HepG2 (cell line): Measurements from ENCODE around the gene MAST1. TPM values are rescaled to one million over a fixed set of nuclear protein-coding genes. Genes with fewer than 3 reads are reported as not detected.
A peak's percentile ranks its signal among the peaks of the same experiment; 100 is the strongest.

Experiments
- CHD4 ChIP-seq: fragments of 200-600 bp; sonication (generic); IDR thresholded peaks from 2 replicates; pipeline ENCODE4 v1.7.0; 2017; ENCODE audit warnings: mild to moderate bottlenecking, low read length, borderline replicate concordance
- FOXJ3 ChIP-seq: sonication (generic); formaldehyde crosslinking; IDR thresholded peaks from 2 replicates; pipeline ENCODE4 v1.4.0; 2020; ENCODE audit warnings: missing genetic modification reagents, mild to moderate bottlenecking, borderline replicate concordance
- GABPB1 ChIP-seq: IDR thresholded peaks from 2 replicates; pipeline ENCODE4 v1.6.1; 2016; ENCODE audit warnings: mild to moderate bottlenecking, missing genetic modification reagents, moderate library complexity, missing compliant biosample characterization
- NFATC3 ChIP-seq: sonication (generic); formaldehyde crosslinking; IDR thresholded peaks from 2 replicates; pipeline ENCODE4 v1.5.1; 2020; ENCODE audit warnings: mild to moderate bottlenecking, missing genetic modification reagents
- POLR2AphosphoS5 ChIP-seq: IDR thresholded peaks from 2 replicates; pipeline ENCODE4 v1.6.1; 2012; ENCODE audit warnings: low read depth, low read length
- RFXANK ChIP-seq: IDR thresholded peaks from 2 replicates; pipeline ENCODE4 v1.6.1; 2016
- RNF2 ChIP-seq: fragments of 450-650 bp; conservative IDR thresholded peaks from 2 replicates; pipeline ENCODE4 v1.6.1; 2016; ENCODE audit warnings: low read depth
- SRSF1 ChIP-seq: fragments of 200-400 bp; formaldehyde crosslinking; optimal IDR thresholded peaks from 2 replicates; pipeline ENCODE3; 2017; ENCODE audit warnings: mild to moderate bottlenecking, low read depth, low read length, moderate library complexity
- ZBTB38 ChIP-seq: sonication (generic); formaldehyde crosslinking; IDR thresholded peaks from 2 replicates; pipeline ENCODE4 v1.5.1; 2020; ENCODE audit warnings: mild to moderate bottlenecking, missing genetic modification reagents
- ZFYVE20 ChIP-seq: sonication (generic); formaldehyde crosslinking; IDR thresholded peaks from 2 replicates; pipeline ENCODE4 v1.8.0; 2023; ENCODE audit warnings: low read depth, mild to moderate bottlenecking, moderate library complexity, missing genetic modification reagents, borderline replicate concordance
- ZNF564 ChIP-seq: sonication (generic); formaldehyde crosslinking; IDR thresholded peaks from 2 replicates; pipeline ENCODE4 v1.8.1; 2023; ENCODE audit warnings: mild to moderate bottlenecking, missing genetic modification reagents
- ZNF672 ChIP-seq: sonication (generic); formaldehyde crosslinking; IDR thresholded peaks from 2 replicates; pipeline ENCODE4 v1.8.1; 2022; ENCODE audit warnings: missing genetic modification reagents
- ZNF790 ChIP-seq: sonication (generic); formaldehyde crosslinking; IDR thresholded peaks from 2 replicates; pipeline ENCODE4 v1.8.0; 2022; ENCODE audit warnings: missing genetic modification reagents, mild to moderate bottlenecking, borderline replicate concordance
- ZNF839 ChIP-seq: sonication (generic); formaldehyde crosslinking; IDR thresholded peaks from 2 replicates; pipeline ENCODE4 v1.4.0; 2020; ENCODE audit warnings: missing genetic modification reagents, mild to moderate bottlenecking, borderline replicate concordance
- ZSCAN29 ChIP-seq: sonication (generic); formaldehyde crosslinking; conservative IDR thresholded peaks from 2 replicates; pipeline ENCODE4 v1.4.0; 2020; ENCODE audit warnings: mild to moderate bottlenecking, missing genetic modification reagents
- polyA plus RNA-seq, 8 experiments: library from polyadenylated mRNA; depleted of rRNA in 3 of 8; stranded (reverse) in 7 of 8; unstranded in 1 of 8; fragments of >200 nt; fragmentation: Illumina TruSeq in 4 of 8; extraction: Trizol in 4 of 8; gene quantifications; 2 replicates each; pipeline versions ENCODE4 v1.2.1 to v1.2.3, GENCODE V29; 2011 to 2016; ENCODE audit warnings: low read depth in 4 of 8, missing spikeins in 1 of 8, mixed read lengths in 1 of 8; ENCODE audit not compliant: insufficient read depth in 1 of 8
- total RNA-seq, 5 experiments: library from RNA; depleted of rRNA; stranded (reverse); fragments of >200 nt; fragmentation: Illumina TruSeq; extraction: Trizol; gene quantifications; 2 replicates each; pipeline ENCODE4 v1.2.3, GENCODE V29; 2016; ENCODE audit warnings: low read depth in 1 of 5
- TF ChIP-seq, protein P1 (sequence below): sonication (generic); formaldehyde crosslinking; IDR thresholded peaks from 2 replicates; pipeline ENCODE4 v1.5.0; 2020; ENCODE audit warnings: missing genetic modification reagents
- TF ChIP-seq, protein P2 (sequence below): sonication (generic); formaldehyde crosslinking; IDR thresholded peaks from 2 replicates; pipeline ENCODE4 v1.4.0; 2020; ENCODE audit warnings: missing genetic modification reagents, borderline replicate concordance
- TF ChIP-seq, protein P3 (sequence below): sonication (generic); formaldehyde crosslinking; IDR thresholded peaks from 2 replicates; pipeline ENCODE4 v1.5.0; 2020; ENCODE audit warnings: mild to moderate bottlenecking, missing genetic modification reagents, borderline replicate concordance
- TF ChIP-seq, protein P4 (sequence below): IDR thresholded peaks from 2 replicates; pipeline ENCODE4 v1.6.1; 2016; ENCODE audit warnings: missing biosample characterization, missing genetic modification reagents, low read depth
- TF ChIP-seq, protein P5 (sequence below): sonication (generic); formaldehyde crosslinking; conservative IDR thresholded peaks from 2 replicates; pipeline ENCODE4 v1.8.1; 2023; ENCODE audit warnings: missing genetic modification reagents
- TF ChIP-seq, protein P6 (sequence below): fragments of 450-650 bp; IDR thresholded peaks from 2 replicates; pipeline ENCODE4 v1.6.1; 2016

The MAST1 gene
- total and polyA plus RNA-seq, 2 of the 13 experiments (the other 11 are each of a cell fraction or from before 2014, with no cell fraction given) = 0.73 to 4.7 TPM

DNA sequence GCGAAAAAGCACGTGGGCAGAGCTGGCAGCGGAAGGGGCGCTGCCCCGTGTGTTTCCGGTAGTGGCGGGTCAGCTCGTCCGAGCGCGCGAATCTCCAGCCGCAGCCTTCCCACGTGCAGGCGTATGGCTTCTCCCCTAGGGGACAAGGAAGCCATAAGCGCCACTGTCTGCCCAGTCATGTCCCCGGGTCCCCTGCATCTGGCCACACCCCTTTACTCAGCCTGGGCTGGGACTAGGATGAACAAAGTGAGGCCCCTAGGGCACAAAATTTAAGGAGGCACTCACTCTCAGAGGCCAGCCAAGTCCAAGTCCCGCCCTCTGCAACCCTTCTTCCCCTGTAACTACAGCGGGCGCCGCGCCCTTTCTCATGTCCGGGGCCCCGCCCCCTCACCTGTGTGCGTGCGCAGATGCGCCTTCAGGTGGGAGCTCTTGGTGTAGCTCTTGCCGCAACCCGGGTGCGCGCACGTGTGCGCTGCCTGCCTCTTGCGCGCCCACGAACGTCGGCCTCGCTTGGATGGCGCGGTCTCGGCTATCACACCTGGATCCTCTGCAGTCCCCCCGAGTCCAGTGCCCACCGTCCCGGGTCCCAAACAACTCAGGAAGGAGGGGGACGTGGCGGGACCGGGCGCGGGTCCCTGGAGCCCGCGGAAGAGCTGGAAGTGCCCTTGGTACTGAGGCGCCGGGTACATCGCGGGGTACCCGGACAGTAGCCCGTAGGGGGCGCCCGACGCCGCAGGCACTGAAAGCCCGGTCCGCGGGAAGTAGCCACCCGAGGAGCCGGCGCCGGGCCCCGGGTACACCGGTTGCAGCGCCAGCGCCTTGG lies 46.8 kb downstream of the MAST1 start (continued):
- TF ChIP-seq POLR2AphosphoS5 (no peak), ZFYVE20 (no peak), ZNF790 (no peak), CHD4 (no peak), ZSCAN29 (CRISPR knock-in tag) (no peak), ZBTB38 (CRISPR knock-in tag) (peak; percentile 4; the same call in 1 of the 2 replicates), FOXJ3 (CRISPR knock-in tag) (no peak), ZNF564 (CRISPR knock-in tag) (0 out of 2 replicates have a peak, but pooled peaks have one; percentile 19), SRSF1 (no peak), ZNF672 (CRISPR knock-in tag) (no peak), NFATC3 (no peak), ZNF839 (CRISPR knock-in tag) (no peak), RNF2 (no peak), GABPB1 (CRISPR knock-in tag) (peak; percentile 64; the same call in 1 of the 2 replicates), RFXANK (no peak)
- TF ChIP-seq, protein P1, sequence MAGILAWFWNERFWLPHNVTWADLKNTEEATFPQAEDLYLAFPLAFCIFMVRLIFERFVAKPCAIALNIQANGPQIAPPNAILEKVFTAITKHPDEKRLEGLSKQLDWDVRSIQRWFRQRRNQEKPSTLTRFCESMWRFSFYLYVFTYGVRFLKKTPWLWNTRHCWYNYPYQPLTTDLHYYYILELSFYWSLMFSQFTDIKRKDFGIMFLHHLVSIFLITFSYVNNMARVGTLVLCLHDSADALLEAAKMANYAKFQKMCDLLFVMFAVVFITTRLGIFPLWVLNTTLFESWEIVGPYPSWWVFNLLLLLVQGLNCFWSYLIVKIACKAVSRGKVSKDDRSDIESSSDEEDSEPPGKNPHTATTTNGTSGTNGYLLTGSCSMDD = no peak
- TF ChIP-seq, protein P2, sequence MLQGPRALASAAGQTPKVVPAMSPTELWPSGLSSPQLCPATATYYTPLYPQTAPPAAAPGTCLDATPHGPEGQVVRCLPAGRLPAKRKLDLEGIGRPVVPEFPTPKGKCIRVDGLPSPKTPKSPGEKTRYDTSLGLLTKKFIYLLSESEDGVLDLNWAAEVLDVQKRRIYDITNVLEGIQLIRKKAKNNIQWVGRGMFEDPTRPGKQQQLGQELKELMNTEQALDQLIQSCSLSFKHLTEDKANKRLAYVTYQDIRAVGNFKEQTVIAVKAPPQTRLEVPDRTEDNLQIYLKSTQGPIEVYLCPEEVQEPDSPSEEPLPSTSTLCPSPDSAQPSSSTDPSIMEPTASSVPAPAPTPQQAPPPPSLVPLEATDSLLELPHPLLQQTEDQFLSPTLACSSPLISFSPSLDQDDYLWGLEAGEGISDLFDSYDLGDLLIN (CRISPR knock-in tag) = no peak
- TF ChIP-seq, protein P3, sequence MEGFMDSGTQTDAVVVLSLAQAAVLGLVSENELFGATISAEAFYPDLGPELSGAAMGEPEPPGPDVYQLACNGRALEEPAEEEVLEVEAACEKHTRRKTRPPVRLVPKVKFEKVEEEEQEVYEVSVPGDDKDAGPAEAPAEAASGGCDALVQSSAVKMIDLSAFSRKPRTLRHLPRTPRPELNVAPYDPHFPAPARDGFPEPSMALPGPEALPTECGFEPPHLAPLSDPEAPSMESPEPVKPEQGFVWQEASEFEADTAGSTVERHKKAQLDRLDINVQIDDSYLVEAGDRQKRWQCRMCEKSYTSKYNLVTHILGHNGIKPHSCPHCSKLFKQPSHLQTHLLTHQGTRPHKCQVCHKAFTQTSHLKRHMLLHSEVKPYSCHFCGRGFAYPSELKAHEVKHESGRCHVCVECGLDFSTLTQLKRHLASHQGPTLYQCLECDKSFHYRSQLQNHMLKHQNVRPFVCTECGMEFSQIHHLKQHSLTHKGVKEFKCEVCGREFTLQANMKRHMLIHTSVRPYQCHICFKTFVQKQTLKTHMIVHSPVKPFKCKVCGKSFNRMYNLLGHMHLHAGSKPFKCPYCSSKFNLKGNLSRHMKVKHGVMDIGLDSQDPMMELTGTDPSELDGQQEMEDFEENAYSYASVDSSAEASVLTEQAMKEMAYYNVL (CRISPR knock-in tag) = no peak
- TF ChIP-seq, protein P4, sequence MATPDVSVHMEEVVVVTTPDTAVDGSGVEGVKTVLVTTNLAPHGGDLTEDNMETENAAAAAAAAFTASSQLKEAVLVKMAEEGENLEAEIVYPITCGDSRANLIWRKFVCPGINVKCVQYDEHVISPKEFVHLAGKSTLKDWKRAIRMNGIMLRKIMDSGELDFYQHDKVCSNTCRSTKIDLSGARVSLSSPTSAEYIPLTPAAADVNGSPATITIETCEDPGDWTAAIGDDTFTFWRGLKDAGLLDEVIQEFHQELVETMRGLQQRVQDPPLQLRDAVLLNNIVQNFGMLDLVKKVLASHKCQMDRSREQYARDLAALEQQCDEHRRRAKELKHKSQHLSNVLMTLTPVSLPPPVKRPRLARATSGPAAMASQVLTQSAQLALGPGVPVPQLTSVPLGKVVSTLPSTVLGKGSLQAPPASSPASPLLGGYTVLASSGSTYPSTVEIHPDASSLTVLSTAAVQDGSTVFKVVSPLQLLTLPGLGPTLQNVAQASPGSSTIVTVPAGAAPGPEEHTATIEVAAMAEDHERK (CRISPR knock-in tag) = no peak
- TF ChIP-seq, protein P5, sequence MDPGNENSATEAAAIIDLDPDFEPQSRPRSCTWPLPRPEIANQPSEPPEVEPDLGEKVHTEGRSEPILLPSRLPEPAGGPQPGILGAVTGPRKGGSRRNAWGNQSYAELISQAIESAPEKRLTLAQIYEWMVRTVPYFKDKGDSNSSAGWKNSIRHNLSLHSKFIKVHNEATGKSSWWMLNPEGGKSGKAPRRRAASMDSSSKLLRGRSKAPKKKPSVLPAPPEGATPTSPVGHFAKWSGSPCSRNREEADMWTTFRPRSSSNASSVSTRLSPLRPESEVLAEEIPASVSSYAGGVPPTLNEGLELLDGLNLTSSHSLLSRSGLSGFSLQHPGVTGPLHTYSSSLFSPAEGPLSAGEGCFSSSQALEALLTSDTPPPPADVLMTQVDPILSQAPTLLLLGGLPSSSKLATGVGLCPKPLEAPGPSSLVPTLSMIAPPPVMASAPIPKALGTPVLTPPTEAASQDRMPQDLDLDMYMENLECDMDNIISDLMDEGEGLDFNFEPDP (CRISPR knock-in tag) = no peak
- TF ChIP-seq, protein P6, sequence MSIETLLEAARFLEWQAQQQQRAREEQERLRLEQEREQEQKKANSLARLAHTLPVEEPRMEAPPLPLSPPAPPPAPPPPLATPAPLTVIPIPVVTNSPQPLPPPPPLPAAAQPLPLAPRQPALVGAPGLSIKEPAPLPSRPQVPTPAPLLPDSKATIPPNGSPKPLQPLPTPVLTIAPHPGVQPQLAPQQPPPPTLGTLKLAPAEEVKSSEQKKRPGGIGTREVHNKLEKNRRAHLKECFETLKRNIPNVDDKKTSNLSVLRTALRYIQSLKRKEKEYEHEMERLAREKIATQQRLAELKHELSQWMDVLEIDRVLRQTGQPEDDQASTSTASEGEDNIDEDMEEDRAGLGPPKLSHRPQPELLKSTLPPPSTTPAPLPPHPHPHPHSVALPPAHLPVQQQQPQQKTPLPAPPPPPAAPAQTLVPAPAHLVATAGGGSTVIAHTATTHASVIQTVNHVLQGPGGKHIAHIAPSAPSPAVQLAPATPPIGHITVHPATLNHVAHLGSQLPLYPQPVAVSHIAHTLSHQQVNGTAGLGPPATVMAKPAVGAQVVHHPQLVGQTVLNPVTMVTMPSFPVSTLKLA = no peak
